H1 (cell line): ENCODE results near the gene NEURL1. TPM values are rescaled to one million over a fixed set of nuclear protein-coding genes. Genes with fewer than 3 reads are reported as not detected.

Experiments
- ASH2L ChIP-seq: fragments of 200-600, 300-600 bp; sonication (generic); IDR thresholded peaks from one replicate; pipeline ENCODE4 v1.7.1; 2017; ENCODE audit warnings: low read length
- BACH1 ChIP-seq: IDR thresholded peaks from 2 replicates; pipeline ENCODE4 v1.6.1; 2012; ENCODE audit warnings: low read length, improper control_type of control experiment
- CTBP2 ChIP-seq: IDR thresholded peaks from 2 replicates; pipeline ENCODE4 v1.7.0; 2011; ENCODE audit warnings: borderline replicate concordance, mild to moderate bottlenecking, moderate library complexity, mixed read lengths, low read length; ENCODE audit not compliant: insufficient read depth, insufficient read length
- EGR1 ChIP-seq: IDR thresholded peaks from 2 replicates; pipeline ENCODE4 v1.6.1; 2011; ENCODE audit warnings: low read depth, low read length, borderline replicate concordance
- EZH2 ChIP-seq: fragments of 200-600 bp; sonication (generic); IDR thresholded peaks from 2 replicates; pipeline ENCODE4 v1.7.1; 2012; ENCODE audit warnings: low read depth, mild to moderate bottlenecking, moderate library complexity, low read length, inconsistent platforms; ENCODE audit not compliant: severe bottlenecking
- GABPA ChIP-seq: IDR thresholded peaks from 2 replicates; pipeline ENCODE4 v1.6.1; 2011; ENCODE audit warnings: mild to moderate bottlenecking, low read length, moderate library complexity, borderline replicate concordance; ENCODE audit not compliant: insufficient read depth
- HDAC6 ChIP-seq: IDR thresholded peaks from one replicate; pipeline ENCODE4 v1.7.1; 2012; ENCODE audit warnings: low read depth, mild to moderate bottlenecking, inconsistent platforms, low read length, moderate library complexity
- KDM5A ChIP-seq: fragments of 200-600 bp; IDR thresholded peaks from 2 replicates; pipeline ENCODE4 v1.7.1; 2012; ENCODE audit warnings: mild to moderate bottlenecking, low read length, inconsistent platforms, mixed read lengths
- PHF8 ChIP-seq: fragments of 200-600 bp; sonication (generic); conservative IDR thresholded peaks from 2 replicates; pipeline ENCODE4 v1.7.1; 2012; ENCODE audit warnings: low read depth, mild to moderate bottlenecking, inconsistent platforms, low read length, moderate library complexity
- SP2 ChIP-seq: IDR thresholded peaks from 2 replicates; pipeline ENCODE4 v1.6.1; 2012; ENCODE audit warnings: mild to moderate bottlenecking, low read length, inconsistent platforms
- SP4 ChIP-seq: IDR thresholded peaks from 2 replicates; pipeline ENCODE4 v1.6.1; 2012; ENCODE audit warnings: low read length, inconsistent platforms
- SRF ChIP-seq: IDR thresholded peaks from 2 replicates; pipeline ENCODE4 v1.6.1; 2011; ENCODE audit warnings: mild to moderate bottlenecking, low read depth, low read length, moderate library complexity
- YY1 ChIP-seq: IDR thresholded peaks from 2 replicates; pipeline ENCODE4 v1.6.1; 2011; ENCODE audit warnings: low read depth, mild to moderate bottlenecking, low read length
- ZNF274 ChIP-seq: IDR thresholded peaks from 2 replicates; pipeline ENCODE4 v1.7.0; 2012; ENCODE audit warnings: low read length, borderline replicate concordance; ENCODE audit errors: extremely low read depth
- polyA plus RNA-seq, 7 experiments: library from polyadenylated mRNA; depleted of rRNA in 3 of 7; stranded (reverse) in 5 of 7; unstranded in 2 of 7; fragments of >200 nt in 5 of 7; fragments of 200-250 nt in 2 of 7; gene quantifications; 1 replicate in 5 of 7; 2 replicates in 1 of 7; 4 replicates in 1 of 7; pipeline versions ENCODE4 v1.2.1 to v1.2.3, GENCODE V29; 2011 to 2013; ENCODE audit warnings: missing spikeins in 2 of 7, mixed read lengths in 2 of 7
- total RNA-seq: library from RNA; stranded (reverse); fragmentation: NEBNext Ultra II Directional; extraction: Animal tissue kit (Norgen Biotek cat#: 25700); gene quantifications from 2 replicates; pipeline ENCODE4 v1.2.1, GENCODE V29; 2021
- TF ChIP-seq, protein P1 (sequence below), 3 experiments: IDR thresholded peaks; 1 replicate in 2 of 3; 2 replicates in 1 of 3; pipeline versions ENCODE4 v1.5.1 to v1.6.1; 2011; ENCODE audit warnings: low read length in 3 of 3, mild to moderate bottlenecking in 3 of 3, inconsistent platforms in 2 of 3, low read depth in 1 of 3, moderate library complexity in 1 of 3; ENCODE audit not compliant: insufficient read depth in 1 of 3; ENCODE audit errors: control extremely low read depth in 1 of 3
- TF ChIP-seq, protein P2 (sequence below): IDR thresholded peaks from 2 replicates; pipeline ENCODE4 v1.6.1; 2012; ENCODE audit warnings: low read length, inconsistent platforms

NEURL1 gene
- total and polyA plus RNA-seq, 2 of the 8 experiments (the other 6 are each of a cell fraction or from before 2014, with no cell fraction given): 0.54 to 0.58 TPM

DNA sequence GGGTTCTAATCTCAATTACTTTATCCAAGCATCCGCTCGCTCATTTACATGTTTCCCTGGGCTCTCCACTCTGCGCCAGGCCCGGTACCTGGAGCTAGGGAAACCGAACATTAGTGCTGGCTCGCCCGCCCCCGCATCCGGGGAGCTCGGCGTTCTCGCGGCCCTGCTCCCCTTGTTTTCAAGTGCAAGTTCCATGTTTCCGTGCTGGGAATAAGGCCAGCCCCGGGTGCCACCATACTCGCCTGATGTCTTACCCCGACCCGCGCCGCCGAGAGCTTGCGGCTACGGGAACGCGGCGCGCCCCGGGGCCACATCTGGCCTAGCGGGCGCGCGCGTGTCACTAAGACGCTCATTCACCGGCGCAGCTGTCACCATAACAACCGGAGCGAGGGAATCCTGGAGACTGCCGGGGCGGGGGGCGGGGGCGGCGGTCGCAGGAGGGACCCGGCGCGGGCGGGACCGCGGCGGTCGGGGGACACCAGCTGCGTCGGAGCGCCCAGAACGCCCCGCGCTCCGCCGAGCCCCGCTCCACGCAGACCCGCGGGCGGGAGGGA is at the start of gene NEURL1 (continued):
- peak; percentile 7 for TF ChIP-seq CTBP2
- TF ChIP-seq BACH1: no peak
- peak; percentile 93 for TF ChIP-seq EGR1
- no peak for TF ChIP-seq KDM5A
- TF ChIP-seq SRF: no peak
- TF ChIP-seq, protein P1, sequence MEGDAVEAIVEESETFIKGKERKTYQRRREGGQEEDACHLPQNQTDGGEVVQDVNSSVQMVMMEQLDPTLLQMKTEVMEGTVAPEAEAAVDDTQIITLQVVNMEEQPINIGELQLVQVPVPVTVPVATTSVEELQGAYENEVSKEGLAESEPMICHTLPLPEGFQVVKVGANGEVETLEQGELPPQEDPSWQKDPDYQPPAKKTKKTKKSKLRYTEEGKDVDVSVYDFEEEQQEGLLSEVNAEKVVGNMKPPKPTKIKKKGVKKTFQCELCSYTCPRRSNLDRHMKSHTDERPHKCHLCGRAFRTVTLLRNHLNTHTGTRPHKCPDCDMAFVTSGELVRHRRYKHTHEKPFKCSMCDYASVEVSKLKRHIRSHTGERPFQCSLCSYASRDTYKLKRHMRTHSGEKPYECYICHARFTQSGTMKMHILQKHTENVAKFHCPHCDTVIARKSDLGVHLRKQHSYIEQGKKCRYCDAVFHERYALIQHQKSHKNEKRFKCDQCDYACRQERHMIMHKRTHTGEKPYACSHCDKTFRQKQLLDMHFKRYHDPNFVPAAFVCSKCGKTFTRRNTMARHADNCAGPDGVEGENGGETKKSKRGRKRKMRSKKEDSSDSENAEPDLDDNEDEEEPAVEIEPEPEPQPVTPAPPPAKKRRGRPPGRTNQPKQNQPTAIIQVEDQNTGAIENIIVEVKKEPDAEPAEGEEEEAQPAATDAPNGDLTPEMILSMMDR (IDR thresholded peaks at IDR 0.05; ENCODE audit: control extremely low read depth in 1 of 3, insufficient read depth in 1 of 3, low read depth in 1 of 3, low read length in 3 of 3): no peak
- no peak for TF ChIP-seq EZH2
- TF ChIP-seq ASH2L: no peak
- no peak for TF ChIP-seq ZNF274
- TF ChIP-seq SP4: no peak
- TF ChIP-seq YY1: no peak
- TF ChIP-seq PHF8: no peak
- no peak for TF ChIP-seq GABPA
- TF ChIP-seq HDAC6: no peak
- TF ChIP-seq, protein P2, sequence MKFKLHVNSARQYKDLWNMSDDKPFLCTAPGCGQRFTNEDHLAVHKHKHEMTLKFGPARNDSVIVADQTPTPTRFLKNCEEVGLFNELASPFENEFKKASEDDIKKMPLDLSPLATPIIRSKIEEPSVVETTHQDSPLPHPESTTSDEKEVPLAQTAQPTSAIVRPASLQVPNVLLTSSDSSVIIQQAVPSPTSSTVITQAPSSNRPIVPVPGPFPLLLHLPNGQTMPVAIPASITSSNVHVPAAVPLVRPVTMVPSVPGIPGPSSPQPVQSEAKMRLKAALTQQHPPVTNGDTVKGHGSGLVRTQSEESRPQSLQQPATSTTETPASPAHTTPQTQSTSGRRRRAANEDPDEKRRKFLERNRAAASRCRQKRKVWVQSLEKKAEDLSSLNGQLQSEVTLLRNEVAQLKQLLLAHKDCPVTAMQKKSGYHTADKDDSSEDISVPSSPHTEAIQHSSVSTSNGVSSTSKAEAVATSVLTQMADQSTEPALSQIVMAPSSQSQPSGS: no peak
- TF ChIP-seq SP2: no peak
- TF ChIP-seq, all 59 proteins: peak for 6
